Muscle of back (tissue), 11 donors: ENCODE data around the gene GPX3. TPM values are rescaled to one million over a fixed set of nuclear protein-coding genes. Genes with fewer than 3 reads are reported as not detected.

Experiments
- DNase-seq, 3 donors: peaks; one replicate each; pipeline versions ENCODE4 v3.0.0 to v3.0.0-alpha.2; 2013
- polyA plus RNA-seq, 10 donors: library from polyadenylated mRNA; unstranded; fragments of 120-200 nt; gene quantifications; one replicate each; pipeline ENCODE4 v1.2.1, GENCODE V29; 2013; ENCODE audit not compliant: insufficient read length in 10 of 10

The GPX3 gene
- polyA plus RNA-seq, 10 donors, result 27.9 to 119 (median 61.5) TPM

DNA sequence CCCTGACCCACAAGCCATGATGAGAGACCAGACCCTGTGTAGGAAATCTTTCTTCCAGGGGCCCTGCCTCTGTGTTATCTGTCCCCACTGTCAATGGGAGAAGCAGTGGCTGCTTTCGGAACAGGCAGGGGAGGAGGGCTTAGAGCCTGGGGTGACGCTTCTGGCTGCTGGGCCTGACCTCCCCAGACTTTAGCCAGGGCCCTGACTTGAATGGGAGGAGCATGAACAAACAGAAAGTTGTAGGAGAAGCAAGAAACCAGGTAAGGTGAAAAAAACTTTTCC, 12.2 kb upstream of the GPX3 start:
- DNase-seq, result no peak

DNA sequence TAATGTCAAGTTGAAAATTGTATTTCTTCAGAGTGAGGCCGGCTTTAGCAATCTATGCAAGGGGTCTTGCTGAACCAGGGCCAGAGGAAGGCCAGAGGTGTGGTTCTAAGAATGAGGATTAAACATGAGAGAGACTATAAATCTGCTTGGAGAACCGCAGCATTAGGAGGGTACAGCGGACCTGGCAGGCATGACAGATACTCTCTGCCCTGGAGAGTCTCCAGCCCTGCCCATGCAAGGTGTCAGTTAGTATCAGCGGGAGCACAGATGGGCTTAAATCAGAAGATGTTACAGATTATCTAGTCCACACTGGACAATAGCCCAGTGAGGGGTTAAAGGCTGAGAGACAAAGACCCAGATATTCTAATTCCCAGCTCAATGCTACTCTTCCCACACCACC, 11.5 kb upstream of the GPX3 start:
- no peak for DNase-seq

DNA sequence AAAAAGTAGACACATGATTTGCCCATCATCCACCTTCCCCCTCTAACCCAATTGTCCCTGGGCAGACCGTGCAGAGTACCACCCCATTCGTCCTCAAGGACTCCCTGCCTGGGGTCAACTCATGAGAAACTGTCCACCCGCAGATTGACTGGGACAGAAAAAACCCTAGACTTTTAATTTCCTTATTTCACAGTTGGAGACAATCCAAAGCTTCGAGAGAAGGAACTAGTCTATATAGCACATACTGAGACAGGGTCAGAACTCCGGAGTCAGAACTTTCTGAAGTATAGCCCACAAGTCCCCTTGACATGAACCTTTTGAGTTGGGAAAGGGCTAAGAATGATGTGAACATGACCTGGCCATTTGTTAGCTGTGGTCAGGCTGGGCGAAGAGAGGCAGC, 7.5 kb upstream of the GPX3 start:
- no peak for DNase-seq

DNA sequence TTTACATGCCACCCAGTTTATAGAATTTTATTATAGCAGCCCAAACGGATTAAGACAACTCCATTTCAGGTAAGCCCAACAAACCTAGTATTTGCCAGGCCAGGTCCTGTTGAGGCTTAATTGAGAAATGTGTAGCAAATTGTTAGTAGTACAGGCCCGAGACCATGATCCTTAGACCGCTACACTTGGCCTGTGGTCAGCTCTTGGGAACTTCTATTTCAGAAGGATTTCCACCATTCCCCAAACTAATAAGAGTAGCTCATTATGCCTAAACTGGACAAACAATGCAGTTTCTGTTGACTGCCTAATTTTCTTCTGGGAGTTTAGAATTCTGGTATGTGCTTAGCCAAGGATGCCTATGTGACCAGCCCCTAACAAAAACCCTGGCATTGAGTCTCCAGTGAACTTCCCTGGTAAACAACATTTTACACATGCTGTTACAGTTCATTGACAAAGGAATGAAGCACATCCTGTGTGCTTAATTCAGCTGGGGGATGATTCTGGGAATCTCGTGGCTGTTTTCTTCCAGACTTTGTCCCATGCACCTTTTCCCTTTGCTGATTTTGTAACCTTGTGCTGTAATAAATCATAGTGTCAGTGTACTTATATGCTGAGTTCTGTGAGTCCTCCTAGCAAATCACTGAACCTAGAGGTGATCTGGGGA, 5.6 kb upstream of the GPX3 start:
- DNase-seq, result peak in 1 of 3 donors; percentile 60

DNA sequence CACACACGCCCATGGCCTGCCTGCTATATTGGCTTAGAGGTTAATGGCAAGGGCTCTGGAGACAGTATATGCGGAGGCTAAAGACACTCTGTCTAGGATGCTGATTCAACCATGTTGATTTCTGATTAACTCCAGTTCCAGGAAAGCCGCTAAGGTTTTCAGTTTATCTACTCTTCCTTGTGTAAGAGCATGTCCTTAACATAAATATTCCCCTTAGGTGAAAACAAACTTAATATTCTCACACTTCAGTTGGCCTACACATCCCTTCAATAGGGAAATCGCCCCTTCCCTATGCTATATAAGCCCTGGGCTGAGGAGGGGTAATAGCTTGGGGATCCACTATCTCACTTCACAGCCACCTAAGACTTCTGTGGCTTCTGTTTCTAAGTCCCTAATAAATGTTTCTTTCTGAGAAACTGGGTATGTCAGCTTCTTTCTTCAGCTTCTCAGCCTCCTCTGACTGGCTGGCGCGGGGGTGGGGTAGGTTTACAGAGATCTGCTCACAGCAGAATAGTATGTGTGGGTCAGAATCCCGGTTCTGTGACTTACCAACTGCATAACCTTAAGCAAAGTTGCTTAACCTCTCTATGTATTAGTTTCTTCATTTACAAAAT, 4.3 kb upstream of the GPX3 start:
- no peak for DNase-seq

DNA sequence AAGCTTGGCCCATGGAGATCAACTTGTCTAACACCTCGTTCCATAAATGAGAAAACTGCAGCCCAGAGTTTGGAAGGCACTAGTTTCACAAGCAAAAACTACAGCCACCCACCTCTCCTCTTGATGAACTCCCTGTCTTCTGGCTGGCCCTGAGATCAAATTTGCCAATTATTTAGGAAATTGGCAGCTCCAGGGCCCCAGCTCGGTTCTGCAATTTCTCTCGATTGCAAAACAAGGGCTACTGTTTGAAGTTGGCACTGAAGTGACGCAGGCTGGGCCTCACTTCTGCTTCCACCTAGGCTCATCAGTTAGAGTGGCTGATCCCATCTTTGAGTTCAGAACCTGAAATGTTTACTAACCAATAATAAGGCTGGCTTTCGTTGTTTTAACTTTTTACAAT, 3.7 kb upstream of the GPX3 start:
- peak in 1 of 3 donors; percentile 43 for DNase-seq

DNA sequence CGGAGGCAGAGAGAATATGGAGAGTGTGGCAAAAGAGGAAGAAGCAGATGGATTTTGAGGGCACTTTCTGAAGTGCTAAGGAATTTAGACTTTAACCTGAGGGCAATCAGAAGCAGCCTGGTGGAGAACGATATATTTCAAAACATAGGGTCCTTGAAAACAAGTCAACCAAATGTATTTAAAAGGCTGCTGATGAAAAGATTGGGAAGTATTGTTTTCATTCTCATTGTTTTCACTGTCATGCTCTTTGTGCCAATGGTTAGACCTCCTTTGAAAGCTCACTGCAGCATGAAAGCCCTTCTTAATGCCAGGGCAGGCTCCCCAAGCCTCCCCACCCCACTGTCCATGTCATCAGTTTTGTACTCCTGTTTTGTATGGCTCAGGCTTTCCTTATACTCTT, 2.5 kb upstream of the GPX3 start:
- DNase-seq, result no peak

DNA sequence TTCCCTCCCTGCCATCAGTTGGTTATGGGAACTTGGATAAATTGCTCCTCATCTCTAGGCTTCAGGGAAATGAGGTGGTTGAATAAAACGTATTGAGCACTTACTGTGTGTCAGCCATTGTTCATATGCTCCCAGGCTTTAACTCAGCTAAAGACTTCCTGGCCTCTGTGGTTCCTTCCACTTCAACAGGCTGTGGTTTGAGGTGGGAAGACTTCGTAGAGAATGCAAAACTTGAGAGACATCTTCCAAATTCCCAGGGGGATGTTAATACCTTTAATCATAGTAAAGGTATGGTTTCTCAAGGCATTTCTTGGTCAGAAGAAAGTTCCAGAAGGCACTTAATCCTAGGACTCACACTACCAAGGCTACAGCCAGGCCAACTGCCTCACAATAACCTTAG, 1.5 kb upstream of the GPX3 start:
- DNase-seq, result no peak

DNA sequence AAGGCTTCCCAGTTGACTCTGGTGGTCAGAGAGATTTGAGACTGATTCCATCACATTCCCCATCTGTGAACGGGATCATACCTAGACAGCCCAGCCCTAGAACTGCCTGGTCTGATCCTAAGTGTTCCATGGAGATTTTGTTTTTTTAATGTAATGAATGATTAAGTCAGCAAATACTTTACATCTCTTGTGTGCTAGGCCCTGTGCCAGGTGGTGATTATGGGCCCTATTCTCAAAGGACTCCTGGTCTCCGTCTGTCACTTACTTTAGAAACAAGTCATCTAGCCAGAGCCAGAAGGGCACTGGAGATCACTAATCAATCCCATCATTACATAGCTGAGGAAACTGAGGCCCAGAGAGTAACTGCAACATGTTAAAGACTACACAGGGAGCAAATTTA, 1.1 kb upstream of the GPX3 start:
- no peak for DNase-seq

DNA sequence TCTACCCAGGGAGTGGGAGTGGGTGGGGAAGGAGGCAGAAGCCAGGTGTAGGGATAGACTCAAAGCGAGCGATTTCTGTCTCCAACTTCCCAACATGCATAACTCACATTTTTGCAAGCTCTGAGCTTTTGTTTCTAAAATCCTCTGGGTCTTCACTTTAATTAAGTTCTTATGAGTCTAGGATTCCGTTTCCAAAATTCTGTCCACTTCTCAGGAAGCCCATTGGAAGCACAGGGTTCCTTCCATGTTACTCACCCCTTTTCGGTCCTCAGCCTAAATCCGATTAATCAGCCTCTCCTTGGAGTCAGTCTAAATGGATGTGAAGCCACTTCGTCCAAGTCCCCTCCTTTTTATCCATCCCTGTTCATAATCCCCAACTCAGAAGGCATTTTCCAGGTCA, 1.4 kb downstream of the GPX3 start:
- no peak for DNase-seq

DNA sequence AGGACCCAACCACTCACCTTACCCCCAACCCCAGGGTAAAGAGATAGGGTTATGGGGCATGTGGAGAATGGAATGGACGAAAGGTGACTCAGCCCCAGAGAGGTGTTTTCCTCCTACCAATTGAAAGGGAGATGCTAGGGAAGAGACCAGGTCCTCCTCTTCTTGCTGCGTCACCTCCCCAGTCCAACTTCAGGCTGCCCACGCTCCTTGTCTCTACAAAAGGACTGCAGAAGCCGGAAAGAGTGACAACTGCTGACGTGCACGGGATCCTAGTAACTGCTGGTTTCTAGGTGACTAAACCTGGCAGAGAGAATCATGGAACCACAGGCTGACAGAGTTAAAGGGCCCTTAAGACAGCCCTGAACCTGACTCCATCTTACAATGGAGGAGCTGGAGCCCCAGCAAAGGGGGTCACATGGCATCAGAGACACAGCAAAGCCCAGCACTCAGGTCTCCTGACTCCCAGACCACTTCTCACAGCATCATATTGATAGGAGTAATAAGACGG, 2.2 kb downstream of the GPX3 start:
- no peak for DNase-seq

DNA sequence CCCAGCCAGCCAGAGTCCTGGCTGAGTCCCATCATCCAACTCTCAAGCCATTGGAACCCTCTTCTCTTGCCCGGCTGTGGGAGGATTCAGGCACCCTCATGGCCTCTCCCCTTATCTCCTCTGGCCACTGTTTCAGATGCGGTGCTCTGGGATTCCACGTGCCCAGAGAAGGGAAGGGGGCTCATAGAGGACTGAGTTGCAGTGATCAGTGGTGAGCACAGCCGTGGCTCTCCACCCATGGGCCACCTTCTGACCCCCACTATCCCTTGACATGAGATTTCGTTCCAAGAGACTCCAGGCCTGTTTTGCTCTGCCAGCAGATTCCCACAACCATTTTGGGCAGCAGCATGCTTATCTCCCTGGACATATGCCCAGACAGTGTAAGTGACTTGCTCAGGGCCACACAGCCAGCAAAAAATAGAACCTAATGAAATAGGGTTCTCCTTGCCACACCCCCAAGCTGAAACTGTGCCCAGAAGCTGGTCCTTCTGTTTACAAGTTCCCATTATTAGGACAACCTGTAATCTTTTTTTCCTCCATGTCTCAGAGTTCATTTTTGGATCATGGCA, 2.7 kb downstream of the GPX3 start:
- DNase-seq, result no peak

DNA sequence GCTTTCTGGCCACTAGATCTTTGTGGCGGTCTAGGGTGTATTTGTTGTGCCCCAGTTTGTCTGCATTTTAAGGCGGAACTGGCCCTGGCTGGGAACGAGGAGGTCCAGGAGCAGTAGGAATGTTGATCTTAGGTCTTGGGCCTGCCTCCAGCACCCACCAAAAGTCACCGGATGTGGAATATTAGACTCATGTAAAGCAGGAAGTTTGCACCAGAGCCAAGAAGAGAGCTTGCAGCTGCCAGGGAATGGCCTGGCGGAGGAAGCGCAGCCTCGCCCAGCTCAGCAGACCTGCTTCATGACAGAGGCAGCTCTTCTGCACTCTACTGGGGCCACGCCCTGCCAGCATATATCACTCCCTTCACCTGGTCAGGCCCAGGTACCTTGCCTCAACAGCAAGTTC, 3.3 kb downstream of the GPX3 start:
- no peak for DNase-seq

DNA sequence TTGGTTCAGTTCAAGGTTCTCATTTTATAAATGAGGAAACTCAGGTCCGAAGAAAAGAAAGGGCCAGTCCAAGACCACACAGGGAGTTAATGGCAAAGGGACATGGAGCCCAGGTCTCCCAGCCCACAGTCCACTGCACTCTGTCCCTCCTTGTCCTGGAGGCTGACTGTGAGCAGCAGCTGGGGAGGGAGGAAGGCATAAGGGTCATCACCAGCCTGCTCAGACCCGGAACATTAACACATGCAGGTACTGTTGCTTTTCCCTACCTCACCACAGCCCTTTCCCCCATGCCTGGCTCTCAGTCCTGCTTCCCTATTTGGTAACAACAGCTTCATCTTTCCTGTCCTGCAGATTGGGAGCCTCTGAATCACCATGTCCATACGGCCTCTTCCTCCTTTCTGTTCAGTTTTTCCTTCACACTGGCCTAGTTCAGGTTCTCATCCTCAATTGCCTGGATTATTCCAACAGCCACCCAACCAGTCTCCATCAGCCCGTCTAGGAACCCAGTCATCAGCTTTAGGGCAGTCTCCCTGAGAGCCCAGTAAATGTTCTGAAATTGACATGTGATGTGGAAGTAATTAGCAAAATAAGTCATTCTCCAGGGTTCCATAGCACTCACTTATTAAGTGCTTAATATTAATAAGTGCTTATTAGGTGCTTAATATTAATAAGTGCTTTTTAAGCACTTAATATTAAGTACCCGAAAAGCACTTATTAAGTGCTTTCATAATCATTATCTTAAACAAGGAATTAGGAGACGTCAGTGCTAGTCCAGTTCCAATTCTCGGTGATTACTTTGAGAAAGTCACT, 4.3 kb downstream of the GPX3 start:
- no peak for DNase-seq

DNA sequence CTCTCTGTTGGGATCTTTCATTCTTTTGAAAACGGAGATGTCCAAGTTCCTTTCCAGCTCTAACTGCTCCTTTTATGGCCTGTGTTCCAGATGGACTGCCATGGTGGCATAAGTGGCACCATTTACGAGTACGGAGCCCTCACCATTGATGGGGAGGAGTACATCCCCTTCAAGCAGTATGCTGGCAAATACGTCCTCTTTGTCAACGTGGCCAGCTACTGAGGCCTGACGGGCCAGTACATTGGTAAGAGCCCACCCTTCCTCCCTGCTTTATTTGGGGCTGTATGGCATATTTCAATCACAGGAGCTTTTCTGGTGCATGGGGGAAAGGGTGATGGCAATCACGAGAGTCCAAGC, 4.8 kb downstream of the GPX3 start:
- DNase-seq, result no peak

DNA sequence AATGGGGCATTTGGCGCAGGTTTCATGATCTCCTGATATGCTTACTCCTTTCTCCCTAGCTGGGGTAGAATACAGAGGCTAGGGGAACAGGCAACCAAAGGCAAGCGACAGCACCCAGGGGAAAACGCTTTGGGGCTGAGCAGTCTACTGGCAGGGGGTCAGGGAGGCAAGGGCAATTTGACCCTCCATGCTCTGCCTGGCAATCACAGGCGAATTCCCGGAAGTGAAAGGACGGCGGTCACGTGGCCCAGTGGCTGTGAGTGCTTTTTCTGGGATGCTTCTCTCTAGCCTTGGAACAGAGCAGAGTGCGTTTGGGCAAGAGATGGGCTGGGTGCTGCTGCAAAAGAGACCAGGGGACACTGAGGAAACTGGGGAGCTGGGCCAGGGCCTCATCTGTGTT, 5.7 kb downstream of the GPX3 start:
- no peak for DNase-seq

DNA sequence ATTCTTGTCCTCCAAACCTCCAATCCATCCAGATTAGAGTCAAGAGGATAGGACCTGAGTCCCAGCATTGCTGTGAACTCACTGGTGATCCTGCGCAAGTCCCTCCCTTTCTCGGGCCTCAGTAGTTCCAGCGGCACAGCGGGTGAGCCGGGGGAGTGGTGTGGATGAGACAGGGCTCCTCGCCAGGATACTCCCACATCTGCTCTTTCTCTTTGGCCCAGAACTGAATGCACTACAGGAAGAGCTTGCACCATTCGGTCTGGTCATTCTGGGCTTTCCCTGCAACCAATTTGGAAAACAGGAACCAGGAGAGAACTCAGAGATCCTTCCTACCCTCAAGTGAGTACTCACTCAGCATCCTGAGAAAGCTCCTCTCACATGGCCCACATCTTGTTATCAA, 6.3 kb downstream of the GPX3 start:
- DNase-seq, result no peak

DNA sequence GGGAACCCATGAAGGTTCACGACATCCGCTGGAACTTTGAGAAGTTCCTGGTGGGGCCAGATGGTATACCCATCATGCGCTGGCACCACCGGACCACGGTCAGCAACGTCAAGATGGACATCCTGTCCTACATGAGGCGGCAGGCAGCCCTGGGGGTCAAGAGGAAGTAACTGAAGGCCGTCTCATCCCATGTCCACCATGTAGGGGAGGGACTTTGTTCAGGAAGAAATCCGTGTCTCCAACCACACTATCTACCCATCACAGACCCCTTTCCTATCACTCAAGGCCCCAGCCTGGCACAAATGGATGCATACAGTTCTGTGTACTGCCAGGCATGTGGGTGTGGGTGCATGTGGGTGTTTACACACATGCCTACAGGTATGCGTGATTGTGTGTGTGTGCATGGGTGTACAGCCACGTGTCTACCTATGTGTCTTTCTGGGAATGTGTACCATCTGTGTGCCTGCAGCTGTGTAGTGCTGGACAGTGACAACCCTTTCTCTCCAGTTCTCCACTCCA, 7.6 kb downstream of the GPX3 start:
- no peak for DNase-seq

DNA sequence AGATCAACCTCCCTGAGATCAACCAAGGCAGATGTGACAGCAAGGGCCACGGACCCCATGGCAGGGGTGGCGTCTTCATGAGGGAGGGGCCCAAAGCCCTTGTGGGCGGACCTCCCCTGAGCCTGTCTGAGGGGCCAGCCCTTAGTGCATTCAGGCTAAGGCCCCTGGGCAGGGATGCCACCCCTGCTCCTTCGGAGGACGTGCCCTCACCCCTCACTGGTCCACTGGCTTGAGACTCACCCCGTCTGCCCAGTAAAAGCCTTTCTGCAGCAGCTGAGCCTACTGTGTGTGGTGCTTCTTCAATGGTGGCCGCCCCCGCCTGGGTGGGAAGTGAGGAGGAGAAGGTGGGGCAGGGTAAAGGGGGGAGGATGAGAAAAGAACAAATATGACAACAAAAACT, 8.3 kb downstream of the GPX3 start:
- DNase-seq, result no peak

DNA sequence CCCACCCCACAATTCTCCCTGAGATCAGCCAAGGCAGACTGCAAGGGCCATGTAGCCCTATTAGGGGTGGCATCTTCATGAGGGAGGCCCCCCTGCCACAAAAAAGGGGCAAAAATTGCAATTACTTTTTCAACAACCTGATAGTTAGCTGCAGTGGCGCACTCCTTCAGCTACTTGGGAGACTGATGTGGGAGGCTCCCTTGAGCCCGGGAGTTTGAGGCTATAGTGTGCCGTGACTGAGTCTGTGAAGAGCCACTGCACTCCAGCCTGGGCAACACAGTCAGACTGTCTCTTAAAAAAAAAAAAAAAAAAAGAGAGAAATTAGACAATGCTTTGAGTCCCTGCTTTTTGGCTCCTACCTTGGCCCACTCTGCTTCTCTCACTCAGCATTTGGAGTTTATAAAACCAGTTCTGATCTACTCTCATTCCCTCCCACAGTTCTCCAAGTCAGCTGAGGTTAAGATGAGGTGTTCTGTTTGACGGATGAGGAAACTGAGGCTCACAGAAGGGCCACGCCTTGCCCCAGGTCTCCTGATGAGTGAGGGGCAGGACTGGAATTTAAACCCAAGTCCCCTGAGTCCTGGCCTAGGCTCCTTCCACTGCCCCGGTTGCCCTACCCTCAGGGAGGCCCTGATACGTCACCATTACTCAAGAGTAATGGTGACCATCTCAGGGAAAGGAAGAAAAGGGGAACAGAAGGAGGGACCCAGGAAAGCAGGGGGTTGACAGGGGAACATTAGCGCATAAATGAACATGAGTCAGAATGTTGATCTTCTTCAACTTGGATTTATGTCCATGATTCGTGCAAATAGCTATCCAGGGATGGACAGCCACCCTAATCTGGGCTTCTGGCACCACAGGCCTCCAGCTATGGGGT, 9.0 kb downstream of the GPX3 start:
- DNase-seq, result no peak

DNA sequence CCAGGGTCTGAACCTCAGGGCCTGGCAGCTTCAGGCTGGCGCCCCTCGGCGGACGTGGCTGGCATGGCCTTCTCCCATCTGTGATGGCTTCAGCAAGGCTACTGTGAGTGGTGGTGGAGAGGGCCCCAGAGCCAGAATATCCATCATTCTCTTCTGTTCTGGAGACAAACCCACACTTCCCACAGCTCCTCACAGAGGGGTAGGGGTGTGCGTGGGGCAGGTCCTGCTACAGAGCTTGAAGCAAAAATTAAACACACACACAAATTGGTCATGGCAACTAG, 9.6 kb downstream of the GPX3 start:
- no peak for DNase-seq

DNA sequence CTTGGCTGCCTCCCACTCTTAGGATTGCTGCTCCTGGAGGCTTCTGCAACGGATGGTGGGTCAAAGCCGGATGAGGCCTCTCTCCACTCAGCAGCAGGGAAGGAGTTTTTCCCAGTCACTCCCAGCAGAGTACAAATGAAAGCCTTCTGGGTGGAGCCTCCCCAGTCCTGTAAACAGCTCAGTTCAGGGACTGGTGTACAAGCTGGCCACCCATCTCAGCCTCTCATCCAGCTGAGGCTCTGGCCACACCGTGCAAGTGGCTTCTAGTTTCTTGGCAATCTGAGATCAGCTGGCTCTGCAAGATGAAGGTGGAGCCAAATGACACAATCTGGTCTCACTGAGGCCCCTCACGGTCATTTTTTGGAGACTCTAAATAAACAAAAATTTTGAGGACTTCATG, 10.0 kb downstream of the GPX3 start:
- peak in 2 of 3 donors; percentile 84 to 87 for DNase-seq
